GM12874 (cell line): ENCODE measurements around the gene GPN1.

Experiments
- TF ChIP-seq, protein P1 (sequence below): IDR thresholded peaks from 2 replicates; pipeline ENCODE4 v1.5.1; 2011; ENCODE audit warnings: low read depth, mild to moderate bottlenecking, control low read depth, low read length, moderate library complexity; ENCODE audit not compliant: insufficient read depth

Gene GPN1

GRCh38 chr2:27687232-27687631 lies 58.4 kb downstream of the GPN1 start:
- TF ChIP-seq, protein P1, sequence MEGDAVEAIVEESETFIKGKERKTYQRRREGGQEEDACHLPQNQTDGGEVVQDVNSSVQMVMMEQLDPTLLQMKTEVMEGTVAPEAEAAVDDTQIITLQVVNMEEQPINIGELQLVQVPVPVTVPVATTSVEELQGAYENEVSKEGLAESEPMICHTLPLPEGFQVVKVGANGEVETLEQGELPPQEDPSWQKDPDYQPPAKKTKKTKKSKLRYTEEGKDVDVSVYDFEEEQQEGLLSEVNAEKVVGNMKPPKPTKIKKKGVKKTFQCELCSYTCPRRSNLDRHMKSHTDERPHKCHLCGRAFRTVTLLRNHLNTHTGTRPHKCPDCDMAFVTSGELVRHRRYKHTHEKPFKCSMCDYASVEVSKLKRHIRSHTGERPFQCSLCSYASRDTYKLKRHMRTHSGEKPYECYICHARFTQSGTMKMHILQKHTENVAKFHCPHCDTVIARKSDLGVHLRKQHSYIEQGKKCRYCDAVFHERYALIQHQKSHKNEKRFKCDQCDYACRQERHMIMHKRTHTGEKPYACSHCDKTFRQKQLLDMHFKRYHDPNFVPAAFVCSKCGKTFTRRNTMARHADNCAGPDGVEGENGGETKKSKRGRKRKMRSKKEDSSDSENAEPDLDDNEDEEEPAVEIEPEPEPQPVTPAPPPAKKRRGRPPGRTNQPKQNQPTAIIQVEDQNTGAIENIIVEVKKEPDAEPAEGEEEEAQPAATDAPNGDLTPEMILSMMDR: no peak

DNA sequence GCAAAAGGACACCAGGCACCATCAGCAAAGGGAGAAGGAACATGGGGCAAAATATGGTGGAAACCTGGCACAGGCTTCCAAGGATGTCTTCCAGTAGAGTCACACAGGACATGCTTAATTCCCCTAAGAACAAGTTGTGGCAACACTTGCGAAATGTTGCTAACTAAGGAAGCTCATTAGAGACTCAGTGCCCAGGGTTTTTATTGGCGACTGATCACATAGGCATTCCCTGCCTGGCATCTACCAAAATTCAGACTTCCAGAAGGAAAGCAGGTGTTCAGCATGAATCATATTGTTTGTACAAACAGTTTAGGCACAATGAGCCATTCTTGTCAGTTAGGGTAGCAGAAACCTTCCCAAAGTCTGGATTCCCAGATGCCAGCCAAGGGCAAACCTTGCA lies 60.6 kb downstream of the GPN1 start:
- TF ChIP-seq, protein P1: no peak

GRCh38 chr2:27690052-27690451 lies 61.2 kb downstream of the GPN1 start:
- TF ChIP-seq, protein P1: no peak

DNA sequence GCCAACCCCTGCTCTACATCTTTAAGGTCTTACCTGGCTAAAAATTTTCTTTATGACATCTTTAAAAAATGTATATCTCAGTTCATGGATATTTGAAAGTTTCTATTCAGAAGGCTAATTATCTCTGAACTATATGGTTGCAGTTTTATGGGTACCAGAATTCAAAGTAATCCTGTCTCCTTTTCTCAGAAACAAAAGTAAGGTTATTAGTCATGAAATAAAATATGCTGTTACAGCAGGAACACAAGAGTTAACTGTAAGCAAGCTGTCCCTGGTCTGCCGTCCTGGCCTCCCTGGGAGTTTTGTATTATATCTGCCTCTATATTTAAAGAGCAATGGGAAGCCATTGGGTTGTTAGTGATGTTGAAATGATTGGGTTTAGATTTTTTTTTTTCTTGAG lies 68.8 kb downstream of the GPN1 start:
- TF ChIP-seq, protein P1: no peak
